Left ventricle myocardium inferior (tissue), 1 donor: ENCODE measurements around the gene AKAP10. TPM values are rescaled to one million over a fixed set of nuclear protein-coding genes. Genes with fewer than 3 reads are reported as not detected.
"Not testable (repeated sequence)": the region's sequence is repeated elsewhere in the genome, so short reads cannot be mapped to it uniquely, and the experiment has no call there.

Experiments used
- DNase-seq: peaks from one replicate; pipeline ENCODE4 v3.0.0-alpha.2; 2020
- H3K27ac ChIP-seq: fragments of 200-600 bp; replicated peaks from 2 replicates; pipeline ENCODE4 v1.8.0; 2021
- H3K27me3 ChIP-seq: fragments of 200-600 bp; 2 replicates; pipeline ENCODE4 v1.8.0; 2021; ENCODE audit warnings: low read depth
- H3K36me3 ChIP-seq: fragments of 200-600 bp; 2 replicates; pipeline ENCODE4 v1.8.0; 2021
- H3K4me1 ChIP-seq: fragments of 200-600 bp; 2 replicates; pipeline ENCODE4 v1.8.0; 2021
- H3K4me3 ChIP-seq: fragments of 200-600 bp; 2 replicates; pipeline ENCODE4 v1.8.0; 2021; ENCODE audit warnings: mild to moderate bottlenecking, moderate library complexity
- H3K9me3 ChIP-seq: fragments of 200-600 bp; replicated peaks from 2 replicates; pipeline ENCODE4 v1.8.0; 2021
- intact Hi-C: fragments of 100-400 bp; cut with micrococcal nuclease; formaldehyde crosslinking; loops from one replicate; pipeline ENCODE4 v1.11.0; 2022
- long read RNA-seq: library from polyadenylated mRNA; unstranded; transcript quantifications from one replicate; pipeline ENCODE4 v2.0.0, GENCODE V29; 2021
- total RNA-seq: library from RNA; stranded (reverse); fragmentation: NEBNext Ultra II Directional; extraction: Animal tissue kit (Norgen Biotek cat#: 25700); gene quantifications from one replicate; pipeline ENCODE4 v1.2.1, GENCODE V29; 2021
- TF ChIP-seq, protein P1 (sequence below): fragments of 200-600 bp; IDR thresholded peaks from 2 replicates; pipeline ENCODE4 v1.8.0; 2021; ENCODE audit warnings: antibody characterized with exemption, mild to moderate bottlenecking, borderline replicate concordance
- donor health status: DM: no; HTN: yes; CAD: no; lungs with severe emphysema.

Gene AKAP10
- 12.9 TPM for total RNA-seq
- long read RNA-seq, full-length matches to known transcripts, result 24 of 37 reads
- long read RNA-seq, partial matches to known transcripts, result 2 of 37 reads
- long read RNA-seq, other reads (novel, unspliced or antisense), result 11 of 37 reads

DNA sequence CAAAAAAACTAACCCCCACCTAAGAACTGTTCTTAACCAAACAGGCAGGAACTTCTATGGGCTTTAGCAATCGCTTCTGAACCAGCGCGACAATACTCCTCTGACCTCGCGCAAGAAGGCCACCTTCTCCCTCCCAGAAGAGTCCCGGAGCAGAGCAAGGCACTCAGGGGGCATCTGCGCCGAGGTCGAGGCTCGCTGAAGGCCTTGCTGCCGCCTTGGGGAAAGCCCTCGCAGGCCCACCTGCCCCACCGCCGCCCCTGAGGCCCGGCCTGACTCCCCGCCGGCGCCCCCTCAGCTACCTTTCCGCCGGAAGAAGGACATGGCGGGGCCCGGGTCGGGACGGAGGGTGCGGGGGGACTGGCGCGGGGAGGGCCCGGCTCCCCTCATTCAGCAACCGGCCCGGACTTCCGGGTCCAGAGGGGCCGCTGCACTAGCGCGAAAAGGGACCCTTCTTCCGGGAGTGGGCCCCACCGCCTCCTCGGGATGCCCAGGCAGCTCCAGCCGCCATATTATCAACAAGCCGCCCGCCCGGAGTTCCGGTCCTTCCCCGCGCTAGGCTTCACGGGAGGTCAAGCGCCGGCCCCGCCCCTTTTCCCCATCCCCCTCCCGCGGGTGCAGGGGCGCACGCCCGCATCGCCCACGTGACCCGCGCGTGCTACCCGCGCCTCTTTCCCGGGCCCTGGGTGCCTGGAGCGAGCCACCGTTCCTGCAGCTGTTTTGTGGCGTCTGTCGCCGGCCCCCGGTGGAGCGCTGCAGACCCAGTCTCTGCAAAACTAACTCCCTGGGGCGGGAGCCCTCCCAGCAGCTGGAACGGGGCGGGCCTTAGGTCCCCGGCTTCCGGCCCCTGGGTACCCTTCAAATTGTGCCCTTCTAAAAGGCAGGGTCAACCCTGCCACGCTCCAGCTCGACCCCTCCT, at the start of gene AKAP10:
Gene AKAP10 (minus strand): TSS at position 536 of the 916 bp plus-strand sequence. CDS start 149 bp downstream, at position 387.
- Histone ChIP-seq H3K27me3 (no peaks in the 10 kb centered on the region), H3K9me3 (no peaks in the 10 kb centered on the region), H3K4me1 (peaks cover 39% of the 10 kb centered on the region), H3K27ac (peak within 1 kb of the TSS; percentile 95), H3K4me3 (peak within 1 kb of the TSS; percentile 99), H3K36me3 (peaks cover 6% of the 10 kb centered on the region)
- DNase-seq, result peak; percentile 96
- TF ChIP-seq, protein P1, sequence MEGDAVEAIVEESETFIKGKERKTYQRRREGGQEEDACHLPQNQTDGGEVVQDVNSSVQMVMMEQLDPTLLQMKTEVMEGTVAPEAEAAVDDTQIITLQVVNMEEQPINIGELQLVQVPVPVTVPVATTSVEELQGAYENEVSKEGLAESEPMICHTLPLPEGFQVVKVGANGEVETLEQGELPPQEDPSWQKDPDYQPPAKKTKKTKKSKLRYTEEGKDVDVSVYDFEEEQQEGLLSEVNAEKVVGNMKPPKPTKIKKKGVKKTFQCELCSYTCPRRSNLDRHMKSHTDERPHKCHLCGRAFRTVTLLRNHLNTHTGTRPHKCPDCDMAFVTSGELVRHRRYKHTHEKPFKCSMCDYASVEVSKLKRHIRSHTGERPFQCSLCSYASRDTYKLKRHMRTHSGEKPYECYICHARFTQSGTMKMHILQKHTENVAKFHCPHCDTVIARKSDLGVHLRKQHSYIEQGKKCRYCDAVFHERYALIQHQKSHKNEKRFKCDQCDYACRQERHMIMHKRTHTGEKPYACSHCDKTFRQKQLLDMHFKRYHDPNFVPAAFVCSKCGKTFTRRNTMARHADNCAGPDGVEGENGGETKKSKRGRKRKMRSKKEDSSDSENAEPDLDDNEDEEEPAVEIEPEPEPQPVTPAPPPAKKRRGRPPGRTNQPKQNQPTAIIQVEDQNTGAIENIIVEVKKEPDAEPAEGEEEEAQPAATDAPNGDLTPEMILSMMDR, result no peak
- intact Hi-C loops, result no loop called here

DNA sequence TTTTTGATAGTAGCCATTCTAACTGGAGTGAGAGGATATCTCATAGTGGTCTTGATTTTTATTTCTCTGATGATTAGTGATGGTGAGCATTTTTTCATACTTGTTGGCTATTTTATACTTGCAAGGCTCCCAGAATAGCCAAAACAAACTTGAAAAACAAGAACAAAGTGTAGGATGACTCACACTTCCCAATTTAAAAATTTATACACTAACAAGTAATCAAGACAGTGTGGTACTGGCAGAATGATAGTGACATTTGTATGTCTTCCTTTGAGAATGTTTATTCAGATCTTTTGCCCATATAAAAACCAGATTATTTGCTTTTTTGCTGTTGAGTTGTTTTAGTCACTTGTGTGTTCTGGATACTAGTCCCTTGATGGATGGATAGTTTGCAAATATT, 49.3 kb upstream of the AKAP10 start:
- no peak for DNase-seq
- TF ChIP-seq, protein P1, result no peak
- Histone ChIP-seq H3K4me3 (no peak overlapping the region), H3K27ac (no peak overlapping the region), H3K9me3 (peaks cover 31% of the 10 kb centered on the region), H3K4me1 (no peaks in the 10 kb centered on the region), H3K36me3 (no peaks in the 10 kb centered on the region), H3K27me3 (no peaks in the 10 kb centered on the region)
- intact Hi-C loops, result no loop called here

GRCh38 chr17:20022701-20023100, 45.1 kb upstream of the AKAP10 start:
- Histone ChIP-seq H3K4me3 (no peak overlapping the region), H3K4me1 (no peaks in the 10 kb centered on the region), H3K9me3 (peaks cover 11% of the 10 kb centered on the region), H3K27ac (no peak overlapping the region), H3K27me3 (no peaks in the 10 kb centered on the region), H3K36me3 (peaks cover 12% of the 10 kb centered on the region)
- DNase-seq, result no peak
- TF ChIP-seq, protein P1, result no peak
- intact Hi-C loops, result no loop called here

DNA sequence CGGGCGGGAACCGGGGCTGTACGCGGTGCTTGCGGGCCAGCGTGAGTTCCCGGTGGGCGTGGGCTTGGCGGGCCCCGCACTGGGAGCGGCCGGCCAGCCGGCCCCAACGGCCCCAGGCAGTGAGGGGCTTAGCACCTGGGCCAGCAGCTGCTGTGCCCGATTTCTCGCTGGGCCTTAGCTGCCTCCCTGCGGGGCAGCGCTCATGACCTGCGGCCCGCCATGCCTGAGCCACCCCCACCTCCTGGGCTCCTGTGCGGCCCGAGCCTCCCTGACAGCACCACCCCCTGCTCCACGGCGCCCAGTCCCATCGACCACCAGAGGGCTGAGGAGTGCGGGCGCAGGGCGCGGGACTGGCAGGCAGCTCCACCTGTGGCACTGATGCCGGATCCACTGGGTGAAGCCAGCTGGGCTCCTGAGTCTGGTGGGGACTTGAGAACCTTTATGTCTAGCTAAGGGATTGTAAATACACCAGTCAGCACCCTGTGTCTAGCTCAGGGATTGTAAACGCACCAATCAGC, 38.9 kb upstream of the AKAP10 start:
- H3K9me3 ChIP-seq, H3K4me3 ChIP-seq, H3K4me1 ChIP-seq, intact Hi-C loops, DNase-seq, H3K27ac ChIP-seq: not testable (repeated sequence)
- peaks cover 12% of the 10 kb centered on the region for H3K36me3 ChIP-seq
- peaks cover 26% of the 10 kb centered on the region for H3K27me3 ChIP-seq

DNA sequence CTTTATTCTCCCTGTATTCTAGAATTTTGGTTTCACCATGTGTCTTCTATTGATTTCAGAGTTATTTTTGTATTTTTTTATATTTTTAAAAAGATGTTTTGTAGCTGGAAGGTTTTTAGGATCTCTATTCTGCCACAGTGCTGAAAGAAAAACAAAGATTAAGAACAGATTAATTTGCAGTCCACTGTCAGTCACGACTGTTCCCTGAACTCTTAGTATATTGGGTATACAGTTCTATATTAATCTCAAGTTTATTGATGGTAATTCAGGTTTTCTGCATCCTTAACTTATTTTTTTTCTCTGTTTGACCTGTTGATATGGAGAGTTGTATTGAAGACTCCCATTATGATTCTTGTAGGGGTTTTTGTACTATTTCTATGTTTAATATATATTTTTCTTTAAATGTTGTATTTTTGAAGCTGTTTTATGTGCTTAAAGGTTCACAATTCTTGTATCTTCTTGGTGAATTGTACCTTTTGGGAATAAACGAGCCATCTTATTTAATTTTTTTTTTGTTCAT, 34.4 kb upstream of the AKAP10 start:
- Histone ChIP-seq H3K9me3 (no peaks in the 10 kb centered on the region), H3K4me1 (peaks cover 18% of the 10 kb centered on the region), H3K27me3 (peaks cover 60% of the 10 kb centered on the region), H3K27ac (peak overlapping the region; percentile 87), H3K36me3 (no peaks in the 10 kb centered on the region), H3K4me3 (peak overlapping the region; percentile 87)
- intact Hi-C loops, result no loop called here
- TF ChIP-seq, protein P1, result no peak
- DNase-seq, result no peak

- Histone ChIP-seq H3K36me3 (no peaks in the 10 kb centered on the region), H3K9me3 (no peaks in the 10 kb centered on the region), H3K4me3 (peak overlapping the region; percentile 87), H3K27me3 (peaks cover 65% of the 10 kb centered on the region), H3K4me1 (peaks cover 18% of the 10 kb centered on the region), H3K27ac (peak overlapping the region; percentile 87)
- intact Hi-C loops, result no loop called here
- TF ChIP-seq, protein P1, result no peak
- DNase-seq, result no peak
Observed at GRCh38 chr17:20010936-20011335, 33.3 kb upstream of the AKAP10 start.
